SK-N-SH (cell line): ENCODE data around the gene MYCBPAP.

Source experiments
- CTCF ChIP-seq: fragments of 200-600 bp; sonication (generic); IDR thresholded peaks from 2 replicates; pipeline ENCODE4 v1.6.1; 2017; ENCODE audit warnings: antibody characterized with exemption, mild to moderate bottlenecking, moderate library complexity
- EP300 ChIP-seq, 2 experiments: IDR thresholded peaks; 2 replicates each; pipeline versions ENCODE4 v1.4.0 to v1.6.1; 2012; ENCODE audit warnings: borderline replicate concordance in 1 of 2, low read depth in 1 of 2, low read length in 1 of 2
- EZH2phosphoT487 ChIP-seq: fragments of 200-600 bp; sonication (generic); IDR thresholded peaks from 2 replicates; pipeline ENCODE4 v1.6.1; 2017; ENCODE audit warnings: low read depth, mixed run types, mild to moderate bottlenecking, antibody characterized with exemption, moderate library complexity, borderline replicate concordance
- FOXM1 ChIP-seq: IDR thresholded peaks from 2 replicates; pipeline ENCODE4 v1.4.0; 2012; ENCODE audit warnings: low read depth, mild to moderate bottlenecking
- POLR2AphosphoS5 ChIP-seq: IDR thresholded peaks from 2 replicates; pipeline ENCODE4 v1.6.1; 2012; ENCODE audit warnings: low read depth, low read length
- RAD21 ChIP-seq: IDR thresholded peaks from 2 replicates; pipeline ENCODE4 v1.6.1; 2012; ENCODE audit warnings: mild to moderate bottlenecking, low read length
- SMC3 ChIP-seq: IDR thresholded peaks from 2 replicates; pipeline ENCODE4 v1.6.1; 2012; ENCODE audit warnings: low read depth, low read length, improper control_type of control experiment
- TAF1 ChIP-seq: IDR thresholded peaks from 2 replicates; pipeline ENCODE4 v1.6.1; 2012; ENCODE audit warnings: low read depth, mild to moderate bottlenecking, low read length, moderate library complexity, borderline replicate concordance

- TF ChIP-seq EP300 (IDR thresholded peaks at IDR 0.05; ENCODE audit: borderline replicate concordance in 1 of 2, low read depth in 1 of 2, low read length in 1 of 2) = no peak
- no peak for TF ChIP-seq RAD21
- TF ChIP-seq CTCF = no peak
- TF ChIP-seq TAF1 = no peak
- no peak for TF ChIP-seq EZH2phosphoT487
- TF ChIP-seq SMC3 = no peak
- no peak for TF ChIP-seq POLR2AphosphoS5
- TF ChIP-seq FOXM1 = no peak
These were observed 8.8 kb downstream of the MYCBPAP start for GRCh38 chr17:50517011-50517410.
